Hippocampal formation (tissue), 2 donors: ENCODE data around the gene WDFY1.
"Not testable (repeated sequence)": the region's sequence is repeated elsewhere in the genome, so short reads cannot be mapped to it uniquely, and the experiment has no call there.

ENCODE experiments used
- DNase-seq, 2 donors: peaks; one replicate each; lab custom pipeline; 2025; lab: John Stamatoyannopoulos, UW

The WDFY1 gene

DNA sequence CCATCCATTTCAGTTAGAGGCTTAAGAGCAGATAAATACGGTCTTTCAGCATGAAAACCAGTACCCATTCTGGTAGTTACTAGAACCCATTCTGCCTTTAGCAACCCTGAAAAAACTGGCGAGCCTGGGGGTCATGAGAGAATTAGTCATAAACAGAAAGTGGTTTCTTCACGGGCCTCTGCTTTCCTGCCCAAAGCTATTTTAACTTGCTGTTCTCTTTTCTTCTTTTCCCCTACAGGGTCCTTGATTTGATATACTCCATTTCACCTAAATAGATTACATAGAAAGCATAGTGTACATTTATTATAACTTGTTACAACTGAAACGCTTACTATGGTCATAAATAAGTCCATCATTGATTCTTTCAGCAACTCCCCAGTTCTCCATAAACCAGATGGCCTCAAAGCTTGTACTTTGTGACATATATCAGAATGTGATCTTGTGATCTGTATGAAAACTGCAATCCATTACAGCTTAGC is 48.3 kb downstream of the WDFY1 start:
- no peak for DNase-seq

- DNase-seq = no peak
Observed at GRCh38 chr2:223894968-223895367, 50.2 kb downstream of the WDFY1 start.

DNA sequence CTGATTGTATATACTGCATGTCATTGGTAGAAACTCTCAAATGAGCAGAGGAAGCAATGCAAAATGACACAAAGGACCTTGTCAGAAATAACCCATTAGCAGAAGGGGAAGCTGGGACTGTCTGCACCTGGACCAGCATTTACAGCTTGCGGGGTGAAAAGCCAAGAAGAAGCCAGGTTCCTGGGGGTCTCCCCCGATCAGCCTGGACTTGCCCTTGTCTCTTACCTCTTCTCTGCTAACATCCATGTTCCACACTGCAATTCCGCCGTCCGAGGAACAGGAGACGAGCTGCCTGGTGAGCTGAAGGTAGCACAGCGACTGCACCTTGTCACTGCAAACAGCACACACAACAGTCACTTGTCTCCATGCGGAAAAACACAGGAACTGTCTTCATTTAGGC is 51.1 kb downstream of the WDFY1 start:
- no peak for DNase-seq

DNA sequence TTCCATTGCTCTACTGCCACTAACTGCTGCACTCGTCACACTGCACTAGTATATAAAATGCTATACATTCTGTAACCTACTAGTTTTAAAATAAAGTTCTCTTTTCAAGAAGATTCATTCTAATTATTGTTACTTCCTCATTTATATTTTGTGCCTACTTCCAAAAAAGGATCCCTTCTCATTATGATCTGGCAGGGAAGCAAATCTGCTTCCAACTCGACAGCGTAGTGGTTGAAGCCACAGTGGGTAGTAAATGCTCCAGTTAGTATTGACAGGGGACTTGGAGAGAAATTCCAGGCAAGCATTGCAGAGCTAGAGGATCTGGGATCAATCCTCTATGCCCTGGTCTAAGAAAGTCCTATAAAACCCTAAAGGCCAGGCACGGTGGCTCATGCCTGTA is 54.4 kb downstream of the WDFY1 start:
- DNase-seq = no peak

DNA sequence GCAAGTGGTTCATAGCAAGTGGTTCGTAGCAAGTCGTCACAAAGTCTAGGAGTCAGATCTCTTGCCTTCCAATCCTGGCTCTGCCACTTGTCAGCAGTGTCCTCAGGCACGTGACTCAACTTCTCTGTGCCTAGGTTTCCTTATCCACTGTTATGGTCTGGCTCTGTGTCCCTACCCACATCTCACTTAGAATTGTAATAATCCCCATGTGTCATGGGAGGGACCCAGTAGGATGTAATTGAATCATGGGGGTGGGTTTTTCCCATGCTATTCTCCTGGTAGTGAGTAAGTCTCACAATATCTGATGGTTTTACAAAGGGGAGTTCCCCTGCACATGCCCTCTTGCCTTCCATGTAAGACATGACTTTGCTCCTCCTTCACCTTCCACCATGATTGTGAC is 55.9 kb downstream of the WDFY1 start:
- DNase-seq = no peak

DNA sequence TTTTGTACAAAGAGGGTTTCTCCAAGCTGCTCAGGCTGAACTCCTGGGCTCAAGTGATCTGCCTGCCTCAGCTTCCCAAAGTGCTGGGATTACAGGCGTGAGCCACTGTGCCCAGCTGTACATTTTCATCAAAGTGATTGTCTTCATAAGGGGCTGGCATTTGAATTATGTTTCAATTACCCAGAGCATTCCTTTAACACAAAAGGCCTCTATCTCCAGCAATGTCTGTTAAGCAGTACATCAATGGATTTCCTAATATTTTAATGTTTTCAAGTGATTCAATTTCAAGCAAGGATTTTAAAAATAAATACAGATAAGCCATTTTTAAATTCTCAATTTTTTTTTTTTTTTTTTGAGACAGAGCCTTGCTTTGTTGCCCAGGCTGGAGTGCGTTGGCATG is 56.9 kb downstream of the WDFY1 start:
- DNase-seq = no peak

DNA sequence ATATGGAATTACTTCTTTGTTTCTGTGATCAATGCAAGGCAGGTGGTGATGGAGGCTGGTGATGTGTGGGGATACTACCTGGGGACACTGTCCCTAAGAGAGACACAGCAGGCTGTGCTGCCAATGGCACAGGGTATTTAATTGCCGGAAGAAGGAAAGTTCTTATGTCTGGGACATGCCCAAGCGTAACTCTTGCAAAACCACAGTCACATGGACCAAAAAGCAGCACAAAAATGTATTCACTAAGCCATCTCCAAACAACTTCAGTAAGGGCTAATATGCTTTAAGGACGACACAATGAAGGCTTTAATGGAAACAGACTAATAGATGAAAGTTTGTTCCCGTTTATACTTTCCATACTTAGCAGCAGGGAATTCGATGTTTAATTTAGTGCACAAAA is 58.0 kb downstream of the WDFY1 start:
- no peak for DNase-seq

DNA sequence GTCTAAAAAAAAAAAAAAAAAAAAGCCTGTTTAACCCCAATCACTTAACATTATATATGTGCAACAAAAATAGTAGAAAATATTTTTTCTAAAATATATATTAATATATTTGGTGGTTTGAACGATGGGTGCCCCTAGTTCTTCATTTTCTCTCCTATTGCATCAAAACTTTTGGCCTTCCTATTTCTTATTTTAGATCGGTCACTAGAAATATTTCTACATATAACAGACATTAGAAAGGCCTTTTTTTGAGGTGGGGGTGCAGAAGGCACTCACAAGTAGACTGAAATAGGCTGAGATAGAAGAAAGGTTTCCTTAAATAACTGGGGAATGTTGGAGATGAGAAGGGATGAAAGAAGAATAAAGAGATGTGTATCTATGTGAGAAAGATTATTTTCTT is 58.4 kb downstream of the WDFY1 start:
- DNase-seq = no peak

- no peak for DNase-seq
Observed at GRCh38 chr2:223884399-223884798, 60.7 kb downstream of the WDFY1 start.

GRCh38 chr2:223882715-223883114 is 62.4 kb downstream of the WDFY1 start:
- no peak for DNase-seq

DNA sequence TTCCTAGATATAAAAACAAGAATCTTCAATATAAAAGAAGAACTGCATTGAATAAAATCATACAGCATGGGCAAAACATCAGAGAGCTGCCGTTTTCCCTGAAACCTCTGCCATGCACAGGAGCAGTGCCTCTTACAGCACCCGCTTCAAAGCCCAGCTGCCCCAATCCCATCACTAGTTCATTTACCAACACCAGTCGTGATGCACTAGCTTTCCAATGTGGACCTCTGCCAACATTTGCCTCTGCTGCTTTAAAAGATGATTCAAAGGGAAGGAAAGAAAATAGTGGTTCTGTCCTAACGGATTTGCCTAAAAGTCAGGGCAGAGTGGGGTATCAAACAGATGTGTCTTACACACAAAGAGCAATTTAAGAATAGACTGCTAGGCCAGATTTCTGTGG is 64.3 kb downstream of the WDFY1 start:
- no peak for DNase-seq

- DNase-seq = no peak
Observed at GRCh38 chr2:223877721-223878410, 67.3 kb downstream of the WDFY1 start.

- no peak for DNase-seq
Observed at GRCh38 chr2:223873672-223874071, 71.5 kb downstream of the WDFY1 start.

DNA sequence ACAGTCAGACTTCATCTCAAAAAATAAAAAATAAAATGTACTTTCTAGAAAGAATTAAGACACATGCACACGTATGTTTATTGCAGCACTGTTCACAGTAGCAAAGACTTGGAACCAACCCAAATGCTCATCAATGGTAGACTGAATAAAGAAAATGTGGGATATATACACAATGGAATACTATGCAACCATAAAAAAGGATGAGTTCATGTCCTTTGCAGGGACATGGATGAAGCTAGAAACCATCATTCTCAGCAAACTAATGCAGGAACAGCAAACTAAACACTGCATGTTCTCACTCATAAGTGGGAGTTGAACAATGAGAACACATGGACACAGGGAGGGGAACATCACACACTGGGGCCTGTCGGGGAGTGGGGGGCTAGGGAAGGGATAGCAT is 72.4 kb downstream of the WDFY1 start:
- not testable (repeated sequence) for DNase-seq

DNA sequence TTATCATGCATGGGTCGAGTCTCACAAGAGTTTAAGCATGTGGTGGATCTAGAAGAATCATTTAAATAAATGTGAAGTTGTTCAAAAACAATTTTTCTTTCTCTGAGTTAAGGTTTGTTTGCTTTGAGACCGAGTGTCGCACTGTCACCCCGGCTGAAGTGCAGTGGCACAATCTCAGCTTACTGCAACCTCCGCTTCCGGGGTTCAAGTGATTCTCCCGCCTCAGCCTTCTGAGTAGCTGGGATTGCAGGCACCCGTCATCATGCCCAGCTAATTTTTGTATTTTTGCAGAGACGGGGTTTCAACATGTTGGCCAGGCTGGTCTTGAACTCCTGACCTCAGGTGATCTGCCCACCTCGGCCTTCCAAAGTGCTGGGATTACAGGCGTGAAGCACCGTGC is 73.5 kb downstream of the WDFY1 start:
- DNase-seq = not testable (repeated sequence)

DNA sequence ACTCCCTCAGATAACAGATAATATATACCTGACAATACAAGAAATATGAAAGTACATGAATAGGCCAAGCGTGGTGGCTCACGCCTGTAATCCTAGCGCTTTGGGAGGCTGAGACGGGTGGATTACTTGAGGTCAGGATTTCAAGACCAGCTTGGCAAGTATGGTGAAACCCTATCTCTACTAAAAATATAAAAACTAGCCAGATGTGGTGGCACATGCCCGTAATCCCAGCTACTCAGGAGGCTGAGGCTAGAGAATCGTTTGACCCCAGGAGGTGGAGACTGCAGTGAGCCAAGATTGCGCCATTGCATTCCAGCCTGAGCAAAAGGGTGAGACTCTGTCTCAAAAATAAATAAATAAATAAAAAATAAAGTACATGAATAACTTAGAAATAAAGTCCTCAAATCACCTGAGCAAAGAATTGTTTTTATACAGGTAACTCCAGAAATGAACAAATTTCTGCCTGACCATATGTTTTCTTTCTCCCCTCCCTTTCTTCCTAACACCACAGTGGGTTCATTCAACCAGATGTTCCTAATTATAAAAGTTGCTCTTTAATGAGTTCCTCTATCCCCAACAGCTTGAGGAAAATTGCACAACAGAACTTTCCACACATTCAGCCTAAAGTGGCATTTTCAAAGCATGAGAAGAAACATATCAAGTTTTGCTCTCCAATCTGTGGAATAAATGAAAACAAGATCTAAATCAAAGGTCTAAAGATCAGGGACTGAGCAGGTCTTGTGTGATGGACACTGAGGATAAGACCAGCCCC is 74.1 kb downstream of the WDFY1 start:
- no peak for DNase-seq

GRCh38 chr2:223868005-223868404 is 77.1 kb downstream of the WDFY1 start:
- DNase-seq = no peak

- DNase-seq = no peak
Observed at GRCh38 chr2:223865907-223866508, 79.1 kb downstream of the WDFY1 start.

GRCh38 chr2:223865124-223865523 is 80.0 kb downstream of the WDFY1 start:
- DNase-seq = no peak

- DNase-seq = no peak
Observed at GRCh38 chr2:223863491-223863890, 81.6 kb downstream of the WDFY1 start.

GRCh38 chr2:223860809-223861738 is 84.1 kb downstream of the WDFY1 start:
- no peak for DNase-seq

DNA sequence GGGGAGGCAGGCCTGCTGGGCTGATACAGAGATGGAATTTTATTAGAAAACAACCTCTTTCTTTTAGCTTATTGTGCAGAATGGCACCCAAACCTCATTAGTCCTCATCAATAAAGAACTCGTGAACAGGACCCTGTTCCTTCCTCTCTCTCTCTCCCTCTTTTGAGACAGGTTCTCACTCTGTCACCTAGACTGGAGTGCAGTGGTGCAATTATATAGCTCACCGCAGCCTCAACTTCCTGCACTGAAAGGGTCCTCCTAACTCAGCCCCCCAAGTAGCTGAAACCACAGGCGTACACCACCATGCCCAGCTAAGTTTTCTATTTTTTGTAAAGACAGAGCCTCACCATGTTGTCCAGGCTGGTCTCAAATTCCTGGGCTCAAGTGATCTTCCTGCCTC is 86.1 kb downstream of the WDFY1 start:
- no peak for DNase-seq
